NT2/D1 (cell line): ENCODE data around the gene ABHD1.

Experiments used
- SUZ12 ChIP-seq: IDR thresholded peaks from 2 replicates; pipeline ENCODE4 v1.6.1; 2011; ENCODE audit not compliant: insufficient read length, insufficient read depth; ENCODE audit errors: extremely low read depth
- YY1 ChIP-seq: IDR thresholded peaks from 2 replicates; pipeline ENCODE4 v1.6.1; 2011; ENCODE audit not compliant: insufficient read length, insufficient read depth
- ZNF274 ChIP-seq: IDR thresholded peaks from 2 replicates; pipeline ENCODE4 v1.6.1; 2011; ENCODE audit warnings: mild to moderate bottlenecking, low read depth, low read length

DNA sequence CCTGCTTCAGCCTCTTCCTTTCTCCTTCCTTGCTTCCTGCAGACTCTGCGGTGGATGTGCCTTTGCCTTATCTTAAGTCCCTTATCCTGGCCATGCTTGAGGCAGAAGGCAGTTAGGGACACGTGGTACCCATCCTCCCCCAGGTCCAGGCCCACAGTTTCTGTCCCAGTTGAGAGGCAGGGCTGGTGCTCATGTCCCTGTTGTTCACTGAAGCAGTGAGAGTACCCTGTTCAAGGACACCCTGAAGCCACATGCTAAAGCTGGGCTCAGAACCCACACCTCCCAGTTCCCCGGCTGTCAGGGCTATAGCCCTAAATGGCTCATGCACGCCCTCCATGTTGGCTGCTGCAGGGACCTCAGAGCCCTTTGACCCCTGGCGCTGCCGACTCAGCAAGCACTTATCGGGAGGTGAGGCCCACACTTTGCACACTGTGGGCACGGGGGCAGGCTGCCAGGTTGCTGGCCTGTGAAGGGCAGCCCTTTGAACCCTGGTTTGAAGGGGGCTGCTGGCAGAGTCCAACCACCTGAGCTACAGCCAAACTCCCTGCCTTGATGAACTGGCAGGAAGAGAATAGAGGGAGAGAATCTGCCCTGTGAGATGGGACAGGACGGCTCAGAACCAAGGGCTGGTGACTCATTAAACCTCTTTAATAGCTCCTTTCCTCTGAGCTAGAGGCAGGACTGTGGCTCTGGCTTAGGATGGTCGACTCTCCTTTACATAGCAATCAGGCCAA lies 30.8 kb upstream of the ABHD1 start:
- TF ChIP-seq YY1: no peak
- TF ChIP-seq SUZ12: no peak
- TF ChIP-seq ZNF274: no peak
